ENCODE measurements around the gene TMEM201. TPM values are rescaled to one million over a fixed set of nuclear protein-coding genes. Genes with fewer than 3 reads are reported as not detected.

The TMEM201 gene
- total and polyA plus RNA-seq, 2 of the 13 experiments (the other 11 are each of a cell fraction or from before 2014, with no cell fraction given) = 1.5 to 8.2 TPM

DNA sequence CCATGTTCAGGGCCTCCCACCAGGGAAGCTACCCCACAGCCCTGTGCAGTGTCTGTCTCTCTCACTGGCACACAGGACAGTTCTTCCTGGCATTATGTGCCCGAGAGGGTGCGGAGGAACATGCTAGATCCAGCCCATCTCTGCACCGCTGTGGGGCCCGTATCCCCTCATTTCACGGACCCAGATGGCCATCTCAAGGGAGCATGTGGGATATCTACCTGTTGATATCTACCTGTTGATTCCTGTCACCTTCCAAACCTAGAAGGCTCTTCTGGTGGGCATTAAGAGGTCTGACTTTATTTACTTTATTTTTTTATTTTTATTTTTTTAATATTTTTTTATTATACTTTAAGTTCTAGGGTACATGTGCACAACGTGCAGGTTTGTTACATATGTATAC, 74.5 kb downstream of the TMEM201 start (continued):
- no peak for TF ChIP-seq TFDP2 (CRISPR knock-in tag; IDR thresholded peaks at IDR 0.05)
- TF ChIP-seq MLX (CRISPR knock-in tag; IDR thresholded peaks at IDR 0.05) = no peak
- no peak for TF ChIP-seq ZNF674 (CRISPR knock-in tag; IDR thresholded peaks at IDR 0.05; ENCODE audit: low read depth)
- no peak for TF ChIP-seq PATZ1 (CRISPR knock-in tag; IDR thresholded peaks at IDR 0.05)
- no peak for TF ChIP-seq PPARG (CRISPR knock-in tag; conservative IDR thresholded peaks at IDR 0.05)
- TF ChIP-seq ZNF598 (CRISPR knock-in tag; IDR thresholded peaks at IDR 0.05; ENCODE audit: borderline replicate concordance) = no peak
- no peak for TF ChIP-seq ZNF703 (CRISPR knock-in tag; IDR thresholded peaks at IDR 0.05; ENCODE audit: borderline replicate concordance)
- TF ChIP-seq ZNF839 (CRISPR knock-in tag; IDR thresholded peaks at IDR 0.05; ENCODE audit: borderline replicate concordance) = no peak
- no peak for TF ChIP-seq ZNF552 (CRISPR knock-in tag; IDR thresholded peaks at IDR 0.05; ENCODE audit: borderline replicate concordance)
- no peak for TF ChIP-seq ZNF775 (CRISPR knock-in tag; IDR thresholded peaks at IDR 0.05; ENCODE audit: borderline replicate concordance)
- no peak for TF ChIP-seq JDP2 (CRISPR knock-in tag; IDR thresholded peaks at IDR 0.05; ENCODE audit: borderline replicate concordance)
- TF ChIP-seq ZNF207 (IDR thresholded peaks at IDR 0.05; ENCODE audit: borderline replicate concordance) = no peak
- no peak for TF ChIP-seq ZNF264 (CRISPR knock-in tag; IDR thresholded peaks at IDR 0.05)

Other genes starting within 250 kb of the TMEM201 start
- 48.6 and 50.3 TPM in 2 replicates for gene SLC25A33, start 49.4 kb upstream of the TMEM201 start, total RNA-seq (2016; rRNA removed; fragmentation: Illumina TruSeq; extraction: Trizol)
- 15.2 and 15.4 TPM in 2 replicates for gene SLC25A33, start 49.4 kb upstream of the TMEM201 start, polyA plus RNA-seq (2011; rRNA removed)
- 6.6 and 7.1 TPM in 2 replicates for gene PIK3CD, start 62.8 kb downstream of the TMEM201 start, total RNA-seq (2016; rRNA removed; fragmentation: Illumina TruSeq; extraction: Trizol)
- 10.0 and 12.5 TPM in 2 replicates for gene PIK3CD, start 62.8 kb downstream of the TMEM201 start, polyA plus RNA-seq (2011; rRNA removed)
- 11.9 and 19.7 TPM in 2 replicates for gene CLSTN1, start 235.1 kb downstream of the TMEM201 start, total RNA-seq (2016; rRNA removed; fragmentation: Illumina TruSeq; extraction: Trizol)
- 29.8 and 35.3 TPM in 2 replicates for gene CLSTN1, start 235.1 kb downstream of the TMEM201 start, polyA plus RNA-seq (2011; rRNA removed)